PC-9 (cell line): ENCODE data around the gene ETV7.

Source experiments
- EZH2 ChIP-seq: fragments of 200-600 bp; sonication (generic); IDR thresholded peaks from 2 replicates; pipeline ENCODE4 v1.8.0; 2017; ENCODE audit warnings: antibody characterized with exemption, low read depth
- TF ChIP-seq, protein P1 (sequence below): fragments of 200-600 bp; sonication (generic); conservative IDR thresholded peaks from 2 replicates; pipeline ENCODE4 v1.6.1; 2017; ENCODE audit warnings: mixed run types, antibody characterized with exemption, mild to moderate bottlenecking, moderate library complexity

DNA sequence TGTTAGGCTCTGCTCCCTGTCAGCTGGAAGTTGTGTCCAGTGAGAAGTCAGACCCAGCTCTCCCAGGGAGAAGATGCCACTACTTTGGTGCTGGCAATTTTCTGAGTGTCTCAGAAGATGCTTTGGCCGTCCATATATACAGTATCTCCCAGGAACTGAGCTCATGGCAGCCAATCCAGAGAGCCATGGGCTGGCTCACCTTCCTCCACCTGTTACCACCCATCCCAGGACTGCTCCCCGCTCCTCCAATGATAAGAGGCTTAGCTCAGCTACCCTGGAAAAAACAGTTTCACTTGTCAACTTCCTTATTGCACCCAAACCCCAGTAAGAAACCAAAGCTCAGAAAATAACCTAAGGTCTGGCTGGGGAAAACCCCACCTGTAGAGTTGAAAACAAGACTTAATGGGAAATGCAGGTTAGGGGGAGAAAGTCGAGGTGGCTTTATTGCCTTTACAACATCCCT lies 50.7 kb downstream of the ETV7 start, which contains the start of gene BNIP5:
- TF ChIP-seq, protein P1, sequence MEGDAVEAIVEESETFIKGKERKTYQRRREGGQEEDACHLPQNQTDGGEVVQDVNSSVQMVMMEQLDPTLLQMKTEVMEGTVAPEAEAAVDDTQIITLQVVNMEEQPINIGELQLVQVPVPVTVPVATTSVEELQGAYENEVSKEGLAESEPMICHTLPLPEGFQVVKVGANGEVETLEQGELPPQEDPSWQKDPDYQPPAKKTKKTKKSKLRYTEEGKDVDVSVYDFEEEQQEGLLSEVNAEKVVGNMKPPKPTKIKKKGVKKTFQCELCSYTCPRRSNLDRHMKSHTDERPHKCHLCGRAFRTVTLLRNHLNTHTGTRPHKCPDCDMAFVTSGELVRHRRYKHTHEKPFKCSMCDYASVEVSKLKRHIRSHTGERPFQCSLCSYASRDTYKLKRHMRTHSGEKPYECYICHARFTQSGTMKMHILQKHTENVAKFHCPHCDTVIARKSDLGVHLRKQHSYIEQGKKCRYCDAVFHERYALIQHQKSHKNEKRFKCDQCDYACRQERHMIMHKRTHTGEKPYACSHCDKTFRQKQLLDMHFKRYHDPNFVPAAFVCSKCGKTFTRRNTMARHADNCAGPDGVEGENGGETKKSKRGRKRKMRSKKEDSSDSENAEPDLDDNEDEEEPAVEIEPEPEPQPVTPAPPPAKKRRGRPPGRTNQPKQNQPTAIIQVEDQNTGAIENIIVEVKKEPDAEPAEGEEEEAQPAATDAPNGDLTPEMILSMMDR = no peak
- no peak for TF ChIP-seq EZH2
